Parathyroid adenoma (tissue), 2 donors: Measurements from ENCODE around the gene MAST2.
"Not testable (repeated sequence)": the region's sequence is repeated elsewhere in the genome, so short reads cannot be mapped to it uniquely, and the experiment has no call there.

Experiments
- H2AFZ ChIP-seq: fragments of 300-600 bp; sonication (generic); one replicate; pipeline ENCODE4 v1.7.0; 2017; ENCODE audit warnings: antibody characterized with exemption, mild to moderate bottlenecking
- H3K27ac ChIP-seq: fragments of 300-600 bp; sonication (generic); one replicate; pipeline ENCODE4 v1.7.0; 2017
- H3K27me3 ChIP-seq: fragments of 300-600 bp; sonication (generic); one replicate; pipeline ENCODE4 v1.7.0; 2017; ENCODE audit warnings: low read length; ENCODE audit not compliant: control insufficient read depth, insufficient read depth
- H3K36me3 ChIP-seq: fragments of 300-600 bp; sonication (generic); one replicate; pipeline ENCODE4 v1.7.0; 2017; ENCODE audit warnings: low read length; ENCODE audit not compliant: control insufficient read depth, insufficient read depth
- H3K4me1 ChIP-seq: fragments of 300-600 bp; sonication (generic); one replicate; pipeline ENCODE4 v1.7.0; 2017; ENCODE audit warnings: control low read depth
- H3K4me2 ChIP-seq: fragments of 300-600 bp; sonication (generic); one replicate; pipeline ENCODE4 v1.7.0; 2017; ENCODE audit warnings: low read length
- H3K4me3 ChIP-seq: fragments of 300-600 bp; sonication (generic); one replicate; pipeline ENCODE4 v1.7.0; 2017; ENCODE audit warnings: low read depth, low read length
- H3K79me2 ChIP-seq: fragments of 300-600 bp; sonication (generic); one replicate; pipeline ENCODE4 v1.7.0; 2017; ENCODE audit warnings: control low read depth
- H3K9ac ChIP-seq: fragments of 300-600 bp; sonication (generic); one replicate; pipeline ENCODE4 v1.7.0; 2017; ENCODE audit warnings: mild to moderate bottlenecking
- H3K9me3 ChIP-seq: fragments of 300-600 bp; sonication (generic); one replicate; pipeline ENCODE4 v1.7.0; 2017; ENCODE audit warnings: low read length; ENCODE audit not compliant: control insufficient read depth
- CTCF ChIP-seq: fragments of 300-600 bp; sonication (generic); IDR thresholded peaks from one replicate; pipeline ENCODE4 v1.7.0; 2017; ENCODE audit warnings: antibody characterized with exemption, mild to moderate bottlenecking
- donor health status: primary hyperparathyroidism.

MAST2 gene

DNA sequence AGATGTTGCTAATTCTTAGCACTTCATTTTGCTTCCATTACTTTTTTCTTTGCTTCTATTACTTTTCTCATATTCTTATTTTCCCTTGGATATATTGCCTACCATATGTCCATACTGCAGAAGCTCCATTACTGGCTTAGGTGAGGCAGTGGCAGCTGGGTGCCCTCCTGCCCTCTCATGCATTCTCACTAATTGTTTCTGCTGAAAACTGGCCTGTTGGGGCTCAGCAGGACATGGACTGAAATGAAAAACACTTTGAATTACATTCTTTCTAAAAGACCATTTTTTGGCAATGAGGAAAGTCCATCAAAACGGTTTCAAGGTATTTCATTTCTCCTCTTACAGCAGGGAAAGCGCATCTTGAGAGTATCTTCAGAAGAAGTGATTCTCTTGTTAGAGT, 122.9 kb downstream of the MAST2 start:
- H3K9ac ChIP-seq: no peak overlapping the region
- H3K79me2 ChIP-seq: no peaks in the 10 kb centered on the region
- no peak overlapping the region for H3K4me2 ChIP-seq
- H3K27ac ChIP-seq: no peak overlapping the region
- H2AFZ ChIP-seq: no peak overlapping the region
- TF ChIP-seq CTCF: no peak
- no peaks in the 10 kb centered on the region for H3K4me1 ChIP-seq
- no peaks in the 10 kb centered on the region for H3K9me3 ChIP-seq
- H3K27me3 ChIP-seq: no peaks in the 10 kb centered on the region
- H3K36me3 ChIP-seq: no peaks in the 10 kb centered on the region
- H3K4me3 ChIP-seq: no peak overlapping the region

- not testable (repeated sequence) for H3K27ac ChIP-seq, H3K9ac ChIP-seq, H3K9me3 ChIP-seq, H3K4me3 ChIP-seq, H3K4me2 ChIP-seq, H3K27me3 ChIP-seq, H3K4me1 ChIP-seq, H3K79me2 ChIP-seq, H2AFZ ChIP-seq, H3K36me3 ChIP-seq
Observed at GRCh38 chr1:45927231-45927915, 124.0 kb downstream of the MAST2 start.

DNA sequence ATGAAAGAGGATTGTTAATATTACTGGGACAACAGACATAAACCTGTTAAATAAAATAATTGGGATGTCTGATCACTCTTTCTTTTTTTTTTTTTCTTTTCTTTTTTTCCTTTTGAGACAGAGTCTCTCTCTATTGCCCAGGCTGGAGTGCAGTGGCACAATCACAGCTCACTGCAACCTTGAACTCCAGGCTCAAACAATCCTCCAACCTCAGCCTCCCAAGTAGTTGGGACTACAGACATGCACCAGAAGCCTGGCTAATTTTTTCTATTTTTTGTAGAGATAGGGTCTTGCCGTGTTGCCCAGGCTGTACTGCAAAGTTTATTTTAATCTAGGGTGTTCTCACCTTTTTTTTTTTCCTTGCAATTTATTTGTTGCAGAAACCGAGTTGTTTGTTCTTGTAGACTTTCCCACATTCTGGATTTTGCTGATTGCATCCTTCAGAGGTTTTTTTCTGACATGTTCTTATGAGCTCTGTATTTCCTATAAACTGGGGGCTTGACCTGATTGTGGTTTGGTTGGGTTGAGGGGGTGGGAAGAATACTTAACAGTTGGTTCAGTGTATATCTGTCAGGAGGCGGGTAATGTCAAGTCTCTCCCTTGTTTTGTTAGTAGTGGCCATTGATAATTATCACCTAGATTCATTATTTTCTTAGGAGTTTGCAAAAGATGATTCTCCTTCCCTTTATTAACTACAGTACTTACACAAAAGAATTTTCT, 125.2 kb downstream of the MAST2 start:
- H3K36me3 ChIP-seq: no peaks in the 10 kb centered on the region
- H3K9me3 ChIP-seq: no peaks in the 10 kb centered on the region
- no peak overlapping the region for H3K4me3 ChIP-seq
- no peaks in the 10 kb centered on the region for H3K4me1 ChIP-seq
- no peaks in the 10 kb centered on the region for H3K79me2 ChIP-seq
- H3K9ac ChIP-seq: no peak overlapping the region
- no peaks in the 10 kb centered on the region for H3K27me3 ChIP-seq
- H2AFZ ChIP-seq: no peak overlapping the region
- H3K27ac ChIP-seq: no peak overlapping the region
- no peak overlapping the region for H3K4me2 ChIP-seq
- TF ChIP-seq CTCF: no peak

- no peaks in the 10 kb centered on the region for H3K27me3 ChIP-seq
- no peak overlapping the region for H3K4me2 ChIP-seq
- no peak overlapping the region for H2AFZ ChIP-seq
- H3K9me3 ChIP-seq: no peaks in the 10 kb centered on the region
- H3K4me1 ChIP-seq: no peaks in the 10 kb centered on the region
- no peak overlapping the region for H3K9ac ChIP-seq
- no peak for TF ChIP-seq CTCF
- H3K27ac ChIP-seq: no peak overlapping the region
- H3K4me3 ChIP-seq: no peak overlapping the region
- H3K36me3 ChIP-seq: no peaks in the 10 kb centered on the region
- no peaks in the 10 kb centered on the region for H3K79me2 ChIP-seq
Observed at GRCh38 chr1:45929257-45929687, 125.9 kb downstream of the MAST2 start.

DNA sequence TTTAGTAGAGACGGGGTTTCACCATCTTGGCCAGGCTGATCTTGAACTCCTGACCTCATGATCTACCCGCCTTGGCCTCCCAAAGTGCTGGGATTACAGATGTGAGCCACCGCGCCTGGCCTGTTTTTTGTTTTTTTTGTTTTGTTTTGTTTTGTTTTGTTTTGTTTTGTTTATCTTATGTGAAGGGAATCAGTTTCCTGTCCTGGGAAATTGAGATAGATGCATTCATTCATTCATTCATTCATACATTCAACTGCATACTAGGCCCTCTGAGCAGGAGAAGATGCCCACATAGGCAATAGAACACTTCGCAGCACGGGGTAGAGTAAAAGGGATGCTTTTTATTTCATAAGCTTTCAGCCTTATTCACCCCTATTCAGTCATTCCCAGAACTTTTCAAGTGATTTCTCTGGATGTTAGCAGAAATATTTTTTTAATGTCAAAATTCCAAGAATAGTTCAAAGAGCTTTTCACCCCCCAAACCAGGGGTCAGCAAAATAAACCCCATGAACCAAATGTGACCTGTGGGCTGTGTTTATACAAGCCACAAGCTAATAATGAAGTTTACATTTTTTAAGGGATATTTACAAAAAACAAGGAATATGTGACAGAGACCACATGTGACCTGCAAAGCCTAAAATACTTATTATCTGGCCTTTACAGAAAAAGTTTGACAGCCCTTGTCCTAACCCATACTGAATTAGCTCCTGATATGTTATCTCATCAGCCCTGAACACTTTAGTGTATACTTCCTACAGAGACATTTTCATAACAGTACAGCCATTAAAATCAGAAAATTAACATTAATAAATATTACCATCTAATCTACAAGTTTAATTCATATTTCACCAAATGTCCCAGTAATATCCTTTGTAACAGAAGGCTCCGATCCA, 127.1 kb downstream of the MAST2 start:
- TF ChIP-seq CTCF: no peak
- no peaks in the 10 kb centered on the region for H3K27me3 ChIP-seq
- H2AFZ ChIP-seq: no peak overlapping the region
- no peak overlapping the region for H3K9ac ChIP-seq
- no peaks in the 10 kb centered on the region for H3K79me2 ChIP-seq
- H3K4me2 ChIP-seq: no peak overlapping the region
- H3K27ac ChIP-seq: no peak overlapping the region
- no peak overlapping the region for H3K4me3 ChIP-seq
- H3K9me3 ChIP-seq: no peaks in the 10 kb centered on the region
- H3K36me3 ChIP-seq: no peaks in the 10 kb centered on the region
- H3K4me1 ChIP-seq: no peaks in the 10 kb centered on the region

DNA sequence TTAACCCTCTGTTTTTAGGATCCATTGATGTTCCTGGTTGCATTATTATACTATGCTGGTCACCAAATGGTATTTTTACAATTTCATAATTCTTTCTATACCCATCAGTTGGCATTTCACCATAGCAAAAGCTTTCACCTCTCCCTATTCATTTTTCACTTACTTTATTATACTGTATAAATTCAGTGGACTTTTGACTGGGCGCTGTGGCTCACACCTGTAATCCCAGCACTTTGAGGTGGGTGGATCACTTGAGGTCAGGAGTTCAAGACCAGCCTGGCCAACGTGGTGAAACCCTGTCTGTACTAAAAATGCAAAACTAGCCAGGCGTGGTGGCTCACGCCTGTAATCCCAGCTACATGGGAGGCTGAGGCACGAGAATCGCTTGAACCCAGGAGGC, 128.8 kb downstream of the MAST2 start:
- H3K9ac ChIP-seq, H3K79me2 ChIP-seq, H3K4me3 ChIP-seq, H3K9me3 ChIP-seq, H3K4me1 ChIP-seq, H3K27ac ChIP-seq, H3K27me3 ChIP-seq, H2AFZ ChIP-seq, H3K36me3 ChIP-seq, H3K4me2 ChIP-seq: not testable (repeated sequence)
